ENCODE measurements around the gene WIPF3. TPM values are rescaled to one million over a fixed set of nuclear protein-coding genes. Genes with fewer than 3 reads are reported as not detected.

WIPF3 gene
- total RNA-seq, 2 experiments from 2014 or later, result not detected

- ChIA-PET CTCF (interaction anchor here (0.6 kb wide), 1 partner anchor 43 kb away, joined by 3 read pairs; no protein-coding TSS in a partner anchor), POLR2A (no interaction called here)
- no peak overlapping the region for H3K4me3 Mint-ChIP-seq
- H3K27ac Mint-ChIP-seq, result no peak overlapping the region
- no peaks in the 10 kb centered on the region for H3K36me3 Mint-ChIP-seq (ENCODE audit: low read depth)
- no peaks in the 10 kb centered on the region for H3K9me3 Mint-ChIP-seq
- H3K4me1 Mint-ChIP-seq, result no peaks in the 10 kb centered on the region
- no peak for DNase-seq
- H3K27me3 Mint-ChIP-seq, result peaks cover 11% of the 10 kb centered on the region
These were observed 53.3 kb downstream of the WIPF3 start for GRCh38 chr7:29859524-29860185.

- peaks cover 11% of the 10 kb centered on the region for H3K27me3 Mint-ChIP-seq
- ChIA-PET POLR2A (no interaction called here), CTCF (interaction anchor here (0.6 kb wide), 1 partner anchor 42 kb away, joined by 3 read pairs; no protein-coding TSS in a partner anchor)
- H3K4me3 Mint-ChIP-seq, result no peak overlapping the region
- no peak for DNase-seq
- H3K36me3 Mint-ChIP-seq (ENCODE audit: low read depth), result no peaks in the 10 kb centered on the region
- H3K4me1 Mint-ChIP-seq, result no peaks in the 10 kb centered on the region
- H3K27ac Mint-ChIP-seq, result no peak overlapping the region
- no peaks in the 10 kb centered on the region for H3K9me3 Mint-ChIP-seq
These were observed 53.9 kb downstream of the WIPF3 start for GRCh38 chr7:29860186-29860585.

- no peaks in the 10 kb centered on the region for H3K36me3 Mint-ChIP-seq (ENCODE audit: low read depth)
- no peak for DNase-seq
- POLR2A ChIA-PET, result no interaction called here
These were observed 55.6 kb downstream of the WIPF3 start for GRCh38 chr7:29861884-29862283.

GRCh38 chr7:29864656-29865055 is 58.3 kb downstream of the WIPF3 start:
- CTCF ChIA-PET, result no interaction called here
- H3K27me3 Mint-ChIP-seq, result peaks cover 4% of the 10 kb centered on the region
- H3K4me3 Mint-ChIP-seq, result no peak overlapping the region
- no peak overlapping the region for H3K27ac Mint-ChIP-seq
- POLR2A ChIA-PET, result no interaction called here
- H3K9me3 Mint-ChIP-seq, result no peaks in the 10 kb centered on the region
- DNase-seq, result no peak
- H3K36me3 Mint-ChIP-seq (ENCODE audit: low read depth), result no peaks in the 10 kb centered on the region
- no peaks in the 10 kb centered on the region for H3K4me1 Mint-ChIP-seq

More at GRCh38 chr7:29861884-29862283, 55.6 kb downstream of the WIPF3 start:
- Mint-ChIP-seq H3K27me3 (peaks cover 7% of the 10 kb centered on the region), H3K4me3 (no peak overlapping the region), H3K9me3 (no peaks in the 10 kb centered on the region), H3K4me1 (no peaks in the 10 kb centered on the region), H3K27ac (no peak overlapping the region)
- CTCF ChIA-PET, result no interaction called here

GRCh38 chr7:29865526-29865925 is 59.2 kb downstream of the WIPF3 start:
- CTCF ChIA-PET, result no interaction called here
- H3K4me3 Mint-ChIP-seq, result no peak overlapping the region
- no peaks in the 10 kb centered on the region for H3K9me3 Mint-ChIP-seq
- H3K36me3 Mint-ChIP-seq (ENCODE audit: low read depth), result no peaks in the 10 kb centered on the region
- no peak overlapping the region for H3K27ac Mint-ChIP-seq
- POLR2A ChIA-PET, result no interaction called here
- DNase-seq, result no peak
- H3K27me3 Mint-ChIP-seq, result peaks cover 11% of the 10 kb centered on the region
- H3K4me1 Mint-ChIP-seq, result no peaks in the 10 kb centered on the region

GRCh38 chr7:29866490-29866930 is 60.2 kb downstream of the WIPF3 start:
- Mint-ChIP-seq H3K36me3 (ENCODE audit: low read depth) (no peaks in the 10 kb centered on the region), H3K27me3 (peaks cover 12% of the 10 kb centered on the region), H3K9me3 (no peaks in the 10 kb centered on the region), H3K4me1 (no peaks in the 10 kb centered on the region), H3K4me3 (no peak overlapping the region), H3K27ac (no peak overlapping the region)
- CTCF ChIA-PET, result no interaction called here
- DNase-seq, result no peak
- POLR2A ChIA-PET, result no interaction called here

- CTCF ChIA-PET, result interaction anchor here (0.6 kb wide), 1 partner anchor 207 kb away, joined by 3 read pairs; no protein-coding TSS in a partner anchor
- no peaks in the 10 kb centered on the region for H3K9me3 Mint-ChIP-seq
- POLR2A ChIA-PET, result no interaction called here
- no peak overlapping the region for H3K27ac Mint-ChIP-seq
- H3K36me3 Mint-ChIP-seq (ENCODE audit: low read depth), result no peaks in the 10 kb centered on the region
- no peaks in the 10 kb centered on the region for H3K4me1 Mint-ChIP-seq
- no peak overlapping the region for H3K4me3 Mint-ChIP-seq
- H3K27me3 Mint-ChIP-seq, result peaks cover 17% of the 10 kb centered on the region
- no peak for DNase-seq
These were observed 65.6 kb downstream of the WIPF3 start for GRCh38 chr7:29871787-29872398.

- DNase-seq, result no peak
- Mint-ChIP-seq H3K9me3 (no peaks in the 10 kb centered on the region), H3K4me3 (no peak overlapping the region), H3K4me1 (no peaks in the 10 kb centered on the region), H3K27ac (no peak overlapping the region), H3K36me3 (ENCODE audit: low read depth) (no peaks in the 10 kb centered on the region), H3K27me3 (peaks cover 22% of the 10 kb centered on the region)
- ChIA-PET POLR2A (no interaction called here), CTCF (no interaction called here)
These were observed 67.5 kb downstream of the WIPF3 start for GRCh38 chr7:29873644-29874294.

GRCh38 chr7:29875741-29876140 is 69.4 kb downstream of the WIPF3 start:
- Mint-ChIP-seq H3K4me1 (no peaks in the 10 kb centered on the region), H3K36me3 (ENCODE audit: low read depth) (no peaks in the 10 kb centered on the region), H3K27ac (no peak overlapping the region), H3K4me3 (no peak overlapping the region), H3K27me3 (peaks cover 15% of the 10 kb centered on the region), H3K9me3 (no peaks in the 10 kb centered on the region)
- no peak for DNase-seq
- CTCF ChIA-PET, result no interaction called here
- POLR2A ChIA-PET, result no interaction called here

- Mint-ChIP-seq H3K27ac (no peak overlapping the region), H3K36me3 (ENCODE audit: low read depth) (no peaks in the 10 kb centered on the region), H3K27me3 (peaks cover 10% of the 10 kb centered on the region), H3K9me3 (no peaks in the 10 kb centered on the region), H3K4me1 (no peaks in the 10 kb centered on the region), H3K4me3 (no peak overlapping the region)
- ChIA-PET CTCF (no interaction called here), POLR2A (no interaction called here)
- no peak for DNase-seq
These were observed 70.9 kb downstream of the WIPF3 start for GRCh38 chr7:29877196-29877595.

GRCh38 chr7:29878081-29878688 is 71.9 kb downstream of the WIPF3 start:
- no peaks in the 10 kb centered on the region for H3K9me3 Mint-ChIP-seq
- ChIA-PET POLR2A (interaction anchor here (0.6 kb wide), 2 partner anchors 74 kb away, joined by 3 to 4 read pairs; no protein-coding TSS in a partner anchor), CTCF (interaction anchor here (0.7 kb wide), 1 partner anchor 184 kb away, joined by 3 read pairs; no protein-coding TSS in a partner anchor)
- no peaks in the 10 kb centered on the region for H3K4me1 Mint-ChIP-seq
- H3K27me3 Mint-ChIP-seq, result peaks cover 14% of the 10 kb centered on the region
- DNase-seq, result peak; percentile 28
- no peak overlapping the region for H3K27ac Mint-ChIP-seq
- no peaks in the 10 kb centered on the region for H3K36me3 Mint-ChIP-seq (ENCODE audit: low read depth)
- H3K4me3 Mint-ChIP-seq, result no peak overlapping the region

GRCh38 chr7:29879609-29880008 is 73.3 kb downstream of the WIPF3 start:
- no peak for DNase-seq
- POLR2A ChIA-PET, result no interaction called here
- H3K4me1 Mint-ChIP-seq, result no peaks in the 10 kb centered on the region
- CTCF ChIA-PET, result no interaction called here
- H3K36me3 Mint-ChIP-seq (ENCODE audit: low read depth), result no peaks in the 10 kb centered on the region
- no peaks in the 10 kb centered on the region for H3K9me3 Mint-ChIP-seq
- no peak overlapping the region for H3K27ac Mint-ChIP-seq
- peaks cover 14% of the 10 kb centered on the region for H3K27me3 Mint-ChIP-seq
- H3K4me3 Mint-ChIP-seq, result no peak overlapping the region

GRCh38 chr7:29881724-29882123 is 75.4 kb downstream of the WIPF3 start:
- H3K27me3 Mint-ChIP-seq, result peaks cover 19% of the 10 kb centered on the region
- no peak overlapping the region for H3K4me3 Mint-ChIP-seq
- no peak overlapping the region for H3K27ac Mint-ChIP-seq
- H3K36me3 Mint-ChIP-seq (ENCODE audit: low read depth), result no peaks in the 10 kb centered on the region
- no peak for DNase-seq
- ChIA-PET POLR2A (no interaction called here), CTCF (no interaction called here)
- H3K9me3 Mint-ChIP-seq, result no peaks in the 10 kb centered on the region
- H3K4me1 Mint-ChIP-seq, result no peaks in the 10 kb centered on the region

Data from activated CD4-positive, alpha-beta T cell treated with anti-CD3 and anti-CD28 coated beads, Interleukin-2, amount 10 ng/mL, durations not matched to agents 7 days and 5 days (primary cell).